ENCODE data around the gene RHOU. TPM values are rescaled to one million over a fixed set of nuclear protein-coding genes. Genes with fewer than 3 reads are reported as not detected.
A peak's percentile ranks its signal among the peaks of the same experiment; 100 is the strongest.

RHOU gene
- total and polyA plus RNA-seq, 2 of the 13 experiments (the other 11 are each of a cell fraction or from before 2014, with no cell fraction given) = 11.9 to 18.5 TPM

GRCh38 chr1:228782662-228783417 lies 47.6 kb downstream of the RHOU start (continued):
- TF ChIP-seq ZNF646 (CRISPR knock-in tag; IDR thresholded peaks at IDR 0.05) (peak; percentile 98), ZNF709 (CRISPR knock-in tag; IDR thresholded peaks at IDR 0.05) (0 out of 2 replicates have a peak, but pooled peaks have one; percentile 35), NCOR1 (IDR thresholded peaks at IDR 0.05; ENCODE audit: borderline replicate concordance, low read length) (0 out of 2 replicates have a peak, but pooled peaks have one; percentile 45), ETV5 (CRISPR knock-in tag; IDR thresholded peaks at IDR 0.05; ENCODE audit: borderline replicate concordance) (peak; percentile 58; the same call in 1 of the 2 replicates), ZNF264 (CRISPR knock-in tag; IDR thresholded peaks at IDR 0.05) (0 out of 2 replicates have a peak, but pooled peaks have one; percentile 45), TARDBP (CRISPR knock-in tag; IDR thresholded peaks at IDR 0.05) (peak; percentile 54; the same call in 1 of the 2 replicates), CREM (IDR thresholded peaks at IDR 0.05) (0 out of 2 replicates have a peak, but pooled peaks have one; percentile 23), CREM (CRISPR knock-in tag; IDR thresholded peaks at IDR 0.05) (no peak), FOSL2 (CRISPR knock-in tag; IDR thresholded peaks at IDR 0.05) (peak; percentile 94), ZBTB34 (CRISPR knock-in tag; IDR thresholded peaks at IDR 0.05) (no peak), SP2 (CRISPR knock-in tag; IDR thresholded peaks at IDR 0.05) (0 out of 2 replicates have a peak, but pooled peaks have one; percentile 4), ZNF431 (CRISPR knock-in tag; IDR thresholded peaks at IDR 0.05; ENCODE audit: borderline replicate concordance, low read depth) (no peak), TBX2 (CRISPR knock-in tag; IDR thresholded peaks at IDR 0.05; ENCODE audit: borderline replicate concordance) (peak; percentile 12; the same call in 1 of the 2 replicates), NR2F1 (CRISPR knock-in tag; IDR thresholded peaks at IDR 0.05) (0 out of 4 replicates have a peak, but pooled peaks of 1 of the 2 experiments have one; percentile 19), MEIS2 (CRISPR knock-in tag; IDR thresholded peaks at IDR 0.05) (0 out of 2 replicates have a peak, but pooled peaks have one; percentile 43), MNT (IDR thresholded peaks at IDR 0.05) (peak; percentile 19; the same call in 1 of the 2 replicates)

Data from HepG2 (cell line).